ENCODE results near the gene PPP3CA. TPM values are rescaled to one million over a fixed set of nuclear protein-coding genes. Genes with fewer than 3 reads are reported as not detected.

Gene PPP3CA
- total and polyA plus RNA-seq, 2 donors from 2014 or later: 6.9 to 31.5 TPM

GRCh38 chr4:101042847-101043246 is 304.5 kb downstream of the PPP3CA start:
- Histone ChIP-seq H3K4me1 (ENCODE audit: control insufficient read depth in 2 of 3, insufficient read depth in 2 of 3, low read depth in 1 of 3, low read length in 3 of 3) (no peaks in the 10 kb centered on the region), H3K36me3 (ENCODE audit: control insufficient read depth in 2 of 3, insufficient read depth in 3 of 3, low read length in 3 of 3) (peaks cover 0 to 3% (median 2%) of the 10 kb centered on the region in 3 donors), H3K27ac (ENCODE audit: low read depth in 2 of 2, low read length in 2 of 2) (no peak overlapping the region), H3K9ac (ENCODE audit: low read length in 3 of 3) (no peak overlapping the region), H3K27me3 (ENCODE audit: control insufficient read depth, insufficient read depth, low read length) (no peaks in the 10 kb centered on the region), H3K9me3 (ENCODE audit: control insufficient read depth in 2 of 3, insufficient read depth in 1 of 3, low read length in 3 of 3) (no peaks in the 10 kb centered on the region), H3K4me3 (ENCODE audit: low read length in 3 of 3) (no peak overlapping the region)
- no peak for FAIRE-seq
- no peak for TF ChIP-seq CTCF (IDR thresholded peaks at IDR 0.05; ENCODE audit: borderline replicate concordance, extremely low read depth, insufficient read depth)
- intact Hi-C loops (cut with DNase I): no loop called here
- DNase-seq: no peak

GRCh38 chr4:101040776-101041175 is 306.6 kb downstream of the PPP3CA start:
- H3K36me3 ChIP-seq (ENCODE audit: control insufficient read depth in 2 of 3, insufficient read depth in 3 of 3, low read length in 3 of 3): peaks cover 0 to 3% (median 2%) of the 10 kb centered on the region in 3 donors
- H3K27ac ChIP-seq (ENCODE audit: low read depth in 2 of 2, low read length in 2 of 2): no peak overlapping the region
- FAIRE-seq (no peak), DNase-seq (no peak)
- H3K27me3 ChIP-seq (ENCODE audit: control insufficient read depth, insufficient read depth, low read length): no peaks in the 10 kb centered on the region
- H3K4me1 ChIP-seq (ENCODE audit: control insufficient read depth in 2 of 3, insufficient read depth in 2 of 3, low read depth in 1 of 3, low read length in 3 of 3): no peaks in the 10 kb centered on the region
- H3K4me3 ChIP-seq (ENCODE audit: low read length in 3 of 3): no peak overlapping the region
- intact Hi-C loops (cut with DNase I): no loop called here
- no peaks in the 10 kb centered on the region for H3K9me3 ChIP-seq (ENCODE audit: control insufficient read depth in 2 of 3, insufficient read depth in 1 of 3, low read length in 3 of 3)
- H3K9ac ChIP-seq (ENCODE audit: low read length in 3 of 3): no peak overlapping the region
- no peak for TF ChIP-seq CTCF (IDR thresholded peaks at IDR 0.05; ENCODE audit: borderline replicate concordance, extremely low read depth, insufficient read depth)

GRCh38 chr4:101039367-101039766 is 308.0 kb downstream of the PPP3CA start:
- DNase-seq: no peak
- FAIRE-seq: no peak
- H3K27ac ChIP-seq (ENCODE audit: low read depth in 2 of 2, low read length in 2 of 2): no peak overlapping the region
- H3K4me3 ChIP-seq (ENCODE audit: low read length in 3 of 3): no peak overlapping the region
- H3K9me3 ChIP-seq (ENCODE audit: control insufficient read depth in 2 of 3, insufficient read depth in 1 of 3, low read length in 3 of 3): no peaks in the 10 kb centered on the region
- H3K4me1 ChIP-seq (ENCODE audit: control insufficient read depth in 2 of 3, insufficient read depth in 2 of 3, low read depth in 1 of 3, low read length in 3 of 3): no peaks in the 10 kb centered on the region
- no peaks in the 10 kb centered on the region for H3K27me3 ChIP-seq (ENCODE audit: control insufficient read depth, insufficient read depth, low read length)
- peaks cover 0 to 3% (median 2%) of the 10 kb centered on the region in 3 donors for H3K36me3 ChIP-seq (ENCODE audit: control insufficient read depth in 2 of 3, insufficient read depth in 3 of 3, low read length in 3 of 3)
- intact Hi-C loops (cut with DNase I): no loop called here
- no peak for TF ChIP-seq CTCF (IDR thresholded peaks at IDR 0.05; ENCODE audit: borderline replicate concordance, extremely low read depth, insufficient read depth)
- H3K9ac ChIP-seq (ENCODE audit: low read length in 3 of 3): no peak overlapping the region

GRCh38 chr4:101037938-101038413 is 309.4 kb downstream of the PPP3CA start:
- Histone ChIP-seq H3K9me3 (ENCODE audit: control insufficient read depth in 2 of 3, insufficient read depth in 1 of 3, low read length in 3 of 3) (no peaks in the 10 kb centered on the region), H3K27ac (ENCODE audit: low read depth in 2 of 2, low read length in 2 of 2) (no peak overlapping the region), H3K9ac (ENCODE audit: low read length in 3 of 3) (no peak overlapping the region), H3K4me3 (ENCODE audit: low read length in 3 of 3) (no peak overlapping the region), H3K36me3 (ENCODE audit: control insufficient read depth in 2 of 3, insufficient read depth in 3 of 3, low read length in 3 of 3) (peaks cover 0 to 3% (median 2%) of the 10 kb centered on the region in 3 donors), H3K27me3 (ENCODE audit: control insufficient read depth, insufficient read depth, low read length) (no peaks in the 10 kb centered on the region), H3K4me1 (ENCODE audit: control insufficient read depth in 2 of 3, insufficient read depth in 2 of 3, low read depth in 1 of 3, low read length in 3 of 3) (no peaks in the 10 kb centered on the region)
- TF ChIP-seq CTCF (IDR thresholded peaks at IDR 0.05; ENCODE audit: borderline replicate concordance, extremely low read depth, insufficient read depth): no peak
- intact Hi-C loops (cut with DNase I): no loop called here
- no peak for DNase-seq
- no peak for FAIRE-seq
